Measurements from ENCODE around the gene VSTM5. TPM values are rescaled to one million over a fixed set of nuclear protein-coding genes. Genes with fewer than 3 reads are reported as not detected.

VSTM5 gene
- total RNA-seq, 1 experiment from 2014 or later = not detected

GRCh38 chr11:93827363-93827762, 23.1 kb downstream of the VSTM5 start:
- Histone ChIP-seq H3K4me2 (ENCODE audit: low read length) (no peak overlapping the region), H3K9me2 (ENCODE audit: insufficient read depth) (no peaks in the 10 kb centered on the region), H3K27ac (ENCODE audit: low read depth, low read length) (no peak overlapping the region), H3K27me3 (ENCODE audit: insufficient read depth, low read length) (no peaks in the 10 kb centered on the region), H3K9me3 (ENCODE audit: control insufficient read depth in 1 of 2, insufficient read depth in 1 of 2, low read depth in 1 of 2, low read length in 2 of 2) (no peaks in the 10 kb centered on the region), H3K36me3 (ENCODE audit: control insufficient read depth in 1 of 2, insufficient read depth in 2 of 2, low read length in 2 of 2) (no peaks in the 10 kb centered on the region), H3K4me1 (ENCODE audit: control insufficient read depth in 1 of 2, insufficient read depth in 2 of 2, low read length in 2 of 2) (no peaks in the 10 kb centered on the region), H3K4me3 (replicated peaks in 1 of 2; ENCODE audit: low read depth in 1 of 2, low read length in 2 of 2) (no peak overlapping the region), H3K9ac (ENCODE audit: low read length) (no peak overlapping the region), H3K79me2 (ENCODE audit: insufficient read depth, low read length) (no peaks in the 10 kb centered on the region), H2AFZ (ENCODE audit: low read depth, low read length, poor library complexity, severe bottlenecking) (no peak overlapping the region), H4K20me1 (ENCODE audit: insufficient read depth) (no peaks in the 10 kb centered on the region)
- POLR2A ChIA-PET = no interaction called here
- TF ChIP-seq ATF3 (IDR thresholded peaks at IDR 0.05) (no peak), POLR2A (IDR thresholded peaks at IDR 0.05; ENCODE audit: borderline replicate concordance, extremely low read depth, insufficient read depth, insufficient read length) (no peak), CBX3 (IDR thresholded peaks at IDR 0.05; ENCODE audit: low read depth) (no peak), CTCF (IDR thresholded peaks at IDR 0.05 in 2 of 3, conservative IDR thresholded peaks at IDR 0.05 in 1 of 3; ENCODE audit: borderline replicate concordance in 1 of 3, insufficient read depth in 1 of 3, low read depth in 2 of 3, low read length in 2 of 3) (no peak), ZBTB33 (IDR thresholded peaks at IDR 0.05; ENCODE audit: extremely low read depth, insufficient replicate concordance, low read length) (no peak), SRF (IDR thresholded peaks at IDR 0.05; ENCODE audit: low read depth) (no peak), JUND (IDR thresholded peaks at IDR 0.05) (no peak), ZFX (IDR thresholded peaks at IDR 0.05) (no peak)
- DNase-seq (ENCODE audit: low read depth, low spot score) (no peak), ATAC-seq (no peak)
- RAD21 ChIA-PET (ENCODE audit: low non-redundant PET in 1 of 2, low total read pairs in 2 of 2, uncharacterized antibody in 2 of 2, unreplicated experiment in 2 of 2) = no interaction called here
- intact Hi-C loops (cut with micrococcal nuclease) = no loop called here
- no TSS peak for BruUV-seq (replicated peaks)
- CTCF ChIA-PET = no interaction called here

All from HCT116 (cell line).